Measurements from ENCODE around the gene CTDSP2. TPM values are rescaled to one million over a fixed set of nuclear protein-coding genes. Genes with fewer than 3 reads are reported as not detected.
"Not testable (repeated sequence)": the region's sequence is repeated elsewhere in the genome, so short reads cannot be mapped to it uniquely, and the experiment has no call there.

CTDSP2 gene
- total RNA-seq, 4 donors from 2014 or later, result 106 to 179 (median 150) TPM

- ATAC-seq (ENCODE audit: low FRiP score), result no peak
- no peak for DNase-seq (ENCODE audit: low spot score)
Measured at GRCh38 chr12:57852200-57852599, 5.7 kb upstream of the CTDSP2 start.

DNA sequence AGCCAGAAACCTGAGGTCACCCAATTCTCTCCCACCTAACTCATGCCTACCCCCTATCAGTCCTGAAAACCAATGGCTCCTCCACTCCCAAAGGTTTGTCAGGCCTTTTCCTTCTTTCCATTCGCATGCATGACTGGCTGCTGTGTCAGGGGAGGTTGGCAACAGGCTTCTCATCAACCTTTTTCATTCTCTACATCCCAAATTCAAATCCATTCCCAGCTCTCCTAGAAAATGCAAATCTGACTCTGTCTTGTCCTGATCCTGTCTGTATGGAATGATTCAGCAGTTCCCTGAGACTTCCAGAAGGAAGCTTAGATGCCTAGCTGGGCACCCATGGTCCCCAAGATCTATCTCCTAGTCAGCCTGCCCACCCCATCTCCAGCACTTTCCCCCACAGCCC lies 5.0 kb upstream of the CTDSP2 start:
- ATAC-seq (ENCODE audit: low FRiP score), result no peak
- TF ChIP-seq CTCF (IDR thresholded peaks at IDR 0.05), result no peak
- DNase-seq (ENCODE audit: low spot score), result no peak

More at GRCh38 chr12:57852200-57852599, 5.7 kb upstream of the CTDSP2 start:
- no peak for TF ChIP-seq CTCF (IDR thresholded peaks at IDR 0.05)

DNA sequence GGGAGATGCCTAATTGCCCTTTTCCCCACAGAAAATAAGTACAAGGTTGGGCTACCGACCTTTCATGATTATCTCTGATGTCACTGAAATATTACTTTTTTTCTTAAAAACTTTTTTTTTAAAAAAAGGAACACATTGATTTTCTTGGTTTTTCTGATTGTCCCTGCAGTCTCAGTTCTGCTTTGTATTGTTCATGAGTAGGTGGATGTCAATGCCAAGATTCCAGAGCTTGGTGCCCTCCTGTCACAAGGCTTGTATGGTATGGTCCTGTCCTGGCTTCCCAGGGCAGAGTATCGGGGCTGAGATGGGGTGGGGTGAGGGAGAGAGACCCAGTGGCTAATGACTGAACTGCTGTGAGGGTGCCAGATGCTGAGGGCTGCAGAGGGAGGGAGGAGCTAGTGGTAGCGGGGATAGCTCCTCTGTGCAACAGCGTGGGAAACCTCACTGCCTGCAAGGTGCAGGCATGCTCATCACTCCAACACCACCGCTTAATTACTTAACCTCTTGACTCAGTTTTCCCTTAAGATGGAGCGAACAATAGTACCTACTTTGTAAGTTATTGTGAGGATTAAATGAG lies 4.4 kb upstream of the CTDSP2 start:
- ATAC-seq (ENCODE audit: low FRiP score) (no peak), DNase-seq (ENCODE audit: low spot score) (no peak)
- TF ChIP-seq CTCF (IDR thresholded peaks at IDR 0.05), result no peak

- DNase-seq (ENCODE audit: low spot score); ATAC-seq (ENCODE audit: low FRiP score): not testable (repeated sequence)
Measured at GRCh38 chr12:57849447-57849846, 2.9 kb upstream of the CTDSP2 start.

GRCh38 chr12:57849035-57849434 lies 2.5 kb upstream of the CTDSP2 start:
- ATAC-seq (ENCODE audit: low FRiP score), result no peak
- DNase-seq (ENCODE audit: low spot score), result no peak
- TF ChIP-seq CTCF (IDR thresholded peaks at IDR 0.05), result no peak

DNA sequence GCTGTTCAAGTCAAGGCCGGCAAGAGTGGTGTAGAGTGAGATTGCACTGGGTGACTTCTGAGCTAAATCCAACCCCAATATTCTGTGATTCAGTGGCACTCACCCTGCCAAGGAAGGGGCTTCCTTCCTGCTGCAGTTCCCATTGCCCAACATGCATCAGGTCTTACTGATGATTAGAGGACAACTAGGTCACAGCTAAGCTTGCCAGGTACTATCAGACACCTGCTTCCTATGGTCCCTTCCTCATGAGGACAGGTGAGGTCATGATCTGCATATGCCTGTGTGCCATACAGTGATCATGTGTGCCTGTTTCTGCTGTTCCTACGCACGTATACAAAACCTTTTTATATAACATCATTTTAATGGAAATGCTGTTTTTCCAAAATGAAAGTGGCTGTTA lies 1.7 kb upstream of the CTDSP2 start:
- no peak for ATAC-seq (ENCODE audit: low FRiP score)
- DNase-seq (ENCODE audit: low spot score), result no peak
- no peak for TF ChIP-seq CTCF (IDR thresholded peaks at IDR 0.05)

DNA sequence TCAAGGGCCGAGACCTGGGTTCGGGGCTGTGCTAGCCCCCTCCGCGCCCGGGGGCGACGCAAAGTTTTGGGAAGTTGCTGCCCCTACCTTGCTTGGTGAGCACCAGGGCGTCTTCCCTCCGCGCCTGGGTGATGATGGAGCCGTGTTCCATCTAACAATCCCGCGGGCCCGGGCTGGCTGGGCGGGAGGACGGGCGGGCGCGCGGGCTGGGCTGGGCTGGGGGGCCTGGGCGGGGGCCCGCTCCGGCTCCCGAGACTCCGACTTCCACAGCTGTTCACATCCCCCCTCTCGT lies 298 bp downstream of the CTDSP2 start:
- no peak for DNase-seq (ENCODE audit: low spot score)
- no peak for ATAC-seq (ENCODE audit: low FRiP score)
- TF ChIP-seq CTCF (IDR thresholded peaks at IDR 0.05), result no peak
